Right lobe of liver (tissue), 6 donors: ENCODE measurements around the gene ARHGAP42. TPM values are rescaled to one million over a fixed set of nuclear protein-coding genes. Genes with fewer than 3 reads are reported as not detected.
"Not testable (repeated sequence)": the region's sequence is repeated elsewhere in the genome, so short reads cannot be mapped to it uniquely, and the experiment has no call there.

Experiments
- ATAC-seq, 4 donors: fragments of 200-7000 bp; cut with Tn5 transposase; one replicate each; pipeline ENCODE4 v1.9.1; 2020; ENCODE audit warnings: mild to moderate bottlenecking in 4 of 4, moderate library complexity in 4 of 4
- DNase-seq, 3 donors: peaks; one replicate each; pipeline ENCODE4 v3.0.0-alpha.2; 2020
- H3K27ac ChIP-seq, 3 donors: fragments of 200-600 bp; one replicate each; pipeline ENCODE4 v1.8.0; 2022
- H3K27me3 ChIP-seq, 2 donors: fragments of 200-600 bp; one replicate each; pipeline ENCODE4 v1.8.0; 2022
- H3K36me3 ChIP-seq, 4 donors: fragments of 200-600 bp; sonication (generic) in 1 of 4; one replicate each; pipeline versions ENCODE4 v1.5.1 to v1.8.0; 2017 to 2022; ENCODE audit warnings: control low read depth in 1 of 4
- H3K4me1 ChIP-seq, 4 donors: fragments of 200-600 bp; sonication (generic) in 1 of 4; one replicate each; pipeline versions ENCODE4 v1.5.1 to v1.8.0; 2017 to 2022; ENCODE audit warnings: control low read depth in 1 of 4
- H3K4me3 ChIP-seq, 3 donors: fragments of 200-600 bp; one replicate each; pipeline ENCODE4 v1.8.0; 2022
- H3K9me3 ChIP-seq, 4 donors: fragments of 200-600 bp; sonication (generic) in 1 of 4; one replicate each; pipeline versions ENCODE4 v1.5.1 to v1.8.0; 2017 to 2022; ENCODE audit warnings: control low read depth in 1 of 4
- POLR2A ChIP-seq: fragments of 450-650 bp; IDR thresholded peaks from one replicate; pipeline ENCODE4 v1.6.1; 2017; ENCODE audit warnings: antibody characterized with exemption, mild to moderate bottlenecking
- WGBS: methylation state at CpG from one replicate; pipeline ENCODE4 v1.1.6; 2018; ENCODE audit warnings: low coverage, low lambda C conversion rate; ENCODE audit not compliant: insufficient coverage; ENCODE audit errors: missing lambda C conversion rate; 5-methylcytosine and 5-hydroxymethylcytosine counted together
- intact Hi-C, 2 donors: fragments of 100-400 bp; cut with DNase I; formaldehyde crosslinking; loops; one replicate each; pipeline versions ENCODE4 v1.11.2 to v1.14.1; 2022
- total RNA-seq, 6 experiments: library from RNA; depleted of rRNA in 2 of 6; stranded (reverse); fragments of >200 nt in 2 of 6; fragmentation: NEBNext Ultra II Directional in 3 of 6; extraction: Animal tissue kit (Norgen Biotek cat#: 25700) in 3 of 6; gene quantifications; one replicate each; pipeline versions ENCODE4 v1.1.0 to v1.2.4, GENCODE V29; 2016 to 2023
- TF ChIP-seq, protein P1 (sequence below), 4 donors: fragments of 200-600 bp in 3 of 4; fragments of 450-650 bp in 1 of 4; IDR thresholded peaks; one replicate each; pipeline versions ENCODE4 v1.5.1 to v1.8.0; 2016 to 2022; ENCODE audit warnings: antibody characterized with exemption in 4 of 4, mild to moderate bottlenecking in 2 of 4
- donor health status: DM: no; HTN: yes; CAD: no.
- donor health status: DM: no; HTN: no; CAD: no.
- donor health status: DM: no; HTN: no; CAD: no.
- donor health status: DM: no; HTN: yes; CAD: no.
- donor health status: DM: no; HTN: yes; CAD: no.

The ARHGAP42 gene
- total RNA-seq, 6 experiments from 2014 or later, result 8.7 to 15.8 (median 13.1) TPM

DNA sequence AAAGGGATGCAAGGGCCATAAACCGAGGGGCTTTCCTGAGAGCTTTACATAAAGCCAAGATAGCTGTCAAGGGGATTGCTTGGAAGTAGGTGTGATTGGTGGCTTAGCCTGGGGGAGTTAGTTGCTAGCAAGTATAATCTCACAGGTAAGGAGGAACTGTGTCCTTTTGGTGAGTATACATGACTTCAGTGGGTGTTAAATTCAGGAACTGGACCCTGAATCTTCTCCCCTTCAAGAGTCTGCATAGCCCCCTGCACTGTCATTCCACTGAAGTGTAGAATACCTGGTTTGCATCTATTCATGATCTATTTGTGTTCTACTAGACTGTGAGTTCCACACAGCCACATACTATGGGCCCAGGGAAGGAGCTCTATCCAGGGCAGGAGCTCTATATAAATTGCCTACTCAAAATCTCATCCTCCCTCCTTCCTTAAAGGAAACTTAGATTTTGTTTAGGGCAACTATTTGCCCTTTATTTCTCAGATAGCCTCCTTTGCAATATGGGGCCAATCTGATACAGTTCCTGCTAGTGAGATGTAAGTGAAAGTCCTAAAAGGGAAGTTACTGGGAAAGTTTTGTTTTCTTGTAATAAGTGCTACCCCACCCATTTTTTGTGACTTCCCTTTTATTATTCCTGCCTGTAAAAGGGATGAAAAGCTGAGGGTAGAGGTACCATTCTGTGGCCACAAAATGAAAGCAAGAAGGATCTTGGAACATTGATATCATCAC lies 322.0 kb downstream of the ARHGAP42 start:
- Histone ChIP-seq H3K27me3 (no peaks in the 10 kb centered on the region), H3K27ac (no peak overlapping the region), H3K9me3 (no peaks in the 10 kb centered on the region), H3K36me3 (no peaks in the 10 kb centered on the region), H3K4me1 (no peaks in the 10 kb centered on the region), H3K4me3 (no peak overlapping the region)
- intact Hi-C loops, result no loop called here
- TF ChIP-seq, protein P1, sequence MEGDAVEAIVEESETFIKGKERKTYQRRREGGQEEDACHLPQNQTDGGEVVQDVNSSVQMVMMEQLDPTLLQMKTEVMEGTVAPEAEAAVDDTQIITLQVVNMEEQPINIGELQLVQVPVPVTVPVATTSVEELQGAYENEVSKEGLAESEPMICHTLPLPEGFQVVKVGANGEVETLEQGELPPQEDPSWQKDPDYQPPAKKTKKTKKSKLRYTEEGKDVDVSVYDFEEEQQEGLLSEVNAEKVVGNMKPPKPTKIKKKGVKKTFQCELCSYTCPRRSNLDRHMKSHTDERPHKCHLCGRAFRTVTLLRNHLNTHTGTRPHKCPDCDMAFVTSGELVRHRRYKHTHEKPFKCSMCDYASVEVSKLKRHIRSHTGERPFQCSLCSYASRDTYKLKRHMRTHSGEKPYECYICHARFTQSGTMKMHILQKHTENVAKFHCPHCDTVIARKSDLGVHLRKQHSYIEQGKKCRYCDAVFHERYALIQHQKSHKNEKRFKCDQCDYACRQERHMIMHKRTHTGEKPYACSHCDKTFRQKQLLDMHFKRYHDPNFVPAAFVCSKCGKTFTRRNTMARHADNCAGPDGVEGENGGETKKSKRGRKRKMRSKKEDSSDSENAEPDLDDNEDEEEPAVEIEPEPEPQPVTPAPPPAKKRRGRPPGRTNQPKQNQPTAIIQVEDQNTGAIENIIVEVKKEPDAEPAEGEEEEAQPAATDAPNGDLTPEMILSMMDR (IDR thresholded peaks at IDR 0.05), result no peak
- TF ChIP-seq POLR2A, result no peak
- 41% methylated on average over 1 of the region's 1 CpG for WGBS
- peak in 1 of 4 donors; percentile 47 for ATAC-seq
- DNase-seq, result no peak

GRCh38 chr11:101009690-101010055 lies 322.6 kb downstream of the ARHGAP42 start:
- no peak overlapping the region for H3K27ac ChIP-seq
- intact Hi-C loops, result no loop called here
- ATAC-seq, result no peak
- no peaks in the 10 kb centered on the region for H3K4me1 ChIP-seq
- 4% methylated on average over 2 of the region's 2 CpGs for WGBS
- H3K36me3 ChIP-seq, result no peaks in the 10 kb centered on the region
- H3K27me3 ChIP-seq, result no peaks in the 10 kb centered on the region
- H3K9me3 ChIP-seq, result no peaks in the 10 kb centered on the region
- DNase-seq, result no peak
- TF ChIP-seq, protein P1 (IDR thresholded peaks at IDR 0.05), result no peak
- no peak for TF ChIP-seq POLR2A
- no peak overlapping the region for H3K4me3 ChIP-seq

DNA sequence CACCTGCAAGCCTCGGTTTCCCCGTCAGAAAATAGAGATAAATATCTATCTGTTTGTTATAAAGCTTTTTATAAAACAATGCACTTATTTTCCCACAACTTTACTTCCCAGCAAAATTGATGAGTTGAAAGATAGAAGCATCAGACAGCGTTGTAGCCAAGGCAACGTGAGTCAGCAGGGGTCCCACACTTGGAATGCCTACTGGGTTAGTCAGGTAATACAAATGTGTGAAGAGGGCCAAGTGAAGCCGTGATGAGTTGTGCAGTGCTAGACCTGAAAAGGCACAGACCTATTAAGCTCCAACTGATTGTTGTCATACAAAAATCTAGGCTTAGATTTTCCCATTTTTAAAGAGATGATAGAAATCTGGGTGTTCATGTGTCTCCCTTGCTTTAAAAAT lies 323.8 kb downstream of the ARHGAP42 start:
- WGBS, result 34% methylated on average over 5 of the region's 5 CpGs
- H3K27me3 ChIP-seq, result no peaks in the 10 kb centered on the region
- no peaks in the 10 kb centered on the region for H3K4me1 ChIP-seq
- no peak for TF ChIP-seq POLR2A
- TF ChIP-seq, protein P1 (IDR thresholded peaks at IDR 0.05), result no peak
- no peaks in the 10 kb centered on the region for H3K36me3 ChIP-seq
- no peak for ATAC-seq
- no peak for DNase-seq
- no peak overlapping the region for H3K4me3 ChIP-seq
- no peak overlapping the region for H3K27ac ChIP-seq
- intact Hi-C loops, result no loop called here
- no peaks in the 10 kb centered on the region for H3K9me3 ChIP-seq

- WGBS, result 67% methylated on average over 5 of the region's 5 CpGs
Measured at GRCh38 chr11:101011881-101012280, 324.8 kb downstream of the ARHGAP42 start.

DNA sequence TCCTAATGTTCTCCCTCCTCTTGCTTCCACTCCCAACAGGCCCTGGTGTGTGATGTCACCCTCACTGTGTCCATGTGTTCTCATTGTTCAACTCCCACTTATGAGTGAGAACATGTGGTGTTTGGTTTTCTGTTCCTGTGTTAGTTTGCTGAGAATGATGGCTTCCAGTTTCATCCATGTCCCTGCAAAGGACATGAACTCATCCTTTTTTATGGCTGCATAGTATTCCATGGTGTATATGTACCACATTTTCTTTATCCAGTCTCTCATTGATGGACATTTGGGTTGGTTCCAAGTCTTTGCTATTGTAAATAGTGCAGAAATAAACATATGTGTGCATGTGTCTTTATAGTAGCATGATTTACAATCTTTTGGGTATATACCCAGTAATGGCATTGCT lies 326.6 kb downstream of the ARHGAP42 start:
- H3K36me3 ChIP-seq, H3K27ac ChIP-seq, intact Hi-C loops, H3K27me3 ChIP-seq, ATAC-seq, H3K4me3 ChIP-seq, DNase-seq, H3K9me3 ChIP-seq, H3K4me1 ChIP-seq: not testable (repeated sequence)

More at GRCh38 chr11:101011881-101012280, 324.8 kb downstream of the ARHGAP42 start:
- Histone ChIP-seq H3K27me3 (no peaks in the 10 kb centered on the region), H3K9me3 (no peaks in the 10 kb centered on the region), H3K27ac (no peak overlapping the region), H3K4me3 (no peak overlapping the region), H3K4me1 (no peaks in the 10 kb centered on the region), H3K36me3 (no peaks in the 10 kb centered on the region)
- TF ChIP-seq, protein P1 (IDR thresholded peaks at IDR 0.05), result no peak
- no peak for TF ChIP-seq POLR2A
- DNase-seq (no peak), ATAC-seq (no peak)
- intact Hi-C loops, result no loop called here
